ENCODE measurements around the gene FLT4. TPM values are rescaled to one million over a fixed set of nuclear protein-coding genes. Genes with fewer than 3 reads are reported as not detected.

FLT4 gene
- polyA plus RNA-seq, 3 donors = not detected

DNA sequence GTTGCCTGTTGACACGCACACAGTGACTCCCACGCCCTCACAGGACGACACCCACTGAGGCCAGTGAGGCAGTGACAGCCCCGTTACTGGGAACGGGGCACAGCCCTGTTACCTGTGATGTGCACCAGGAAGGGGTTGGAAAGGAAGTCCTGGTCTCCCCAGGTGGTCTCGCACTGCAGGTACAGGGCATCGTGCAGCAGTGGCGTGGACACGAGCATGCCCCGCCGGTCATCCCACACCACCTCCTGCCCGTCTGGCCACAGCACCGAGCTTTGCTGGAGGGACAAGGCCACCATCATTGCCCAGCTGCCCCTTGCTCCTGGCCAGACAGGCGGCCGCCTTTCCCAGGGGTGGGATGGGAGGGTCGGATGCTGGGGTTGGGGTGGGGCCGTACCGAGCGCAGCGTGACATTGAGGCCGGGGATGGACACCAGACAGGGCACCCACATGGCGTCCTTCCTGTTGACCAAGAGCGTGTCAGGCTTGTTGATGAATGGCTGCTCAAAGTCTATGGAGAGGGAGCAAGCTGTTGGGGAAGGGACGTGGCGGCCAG, 19.5 kb downstream of the FLT4 start:
- H3K79me2 ChIP-seq (ENCODE audit: insufficient read depth, low read length) = no peaks in the 10 kb centered on the region
- H3K27me3 Mint-ChIP-seq (ENCODE audit: low read depth in 3 of 3) = peaks cover 3 to 6% (median 4%) of the 10 kb centered on the region in 3 donors
- H3K9me3 ChIP-seq (replicated peaks in 1 of 2; ENCODE audit: control insufficient read depth in 1 of 2, insufficient read depth in 1 of 2, low read length in 2 of 2) = no peaks in the 10 kb centered on the region
- no peaks in the 10 kb centered on the region for H4K20me1 ChIP-seq (ENCODE audit: insufficient read depth, low read length)
- H3K4me3 ChIP-seq (replicated peaks in 1 of 3; ENCODE audit: low read depth in 2 of 3, low read length in 3 of 3) = no peak overlapping the region
- H3K4me3 Mint-ChIP-seq = no peak overlapping the region
- no peak for DNase-seq
- H3K4me1 Mint-ChIP-seq = no peaks in the 10 kb centered on the region
- 96% methylated on average over 22 of the region's 25 CpGs for WGBS (ENCODE audit: insufficient coverage)
- H3K4me2 ChIP-seq (replicated peaks; ENCODE audit: extremely low read depth, low read length, poor library complexity, severe bottlenecking) = no peak overlapping the region
- no peaks in the 10 kb centered on the region for H3K4me1 ChIP-seq (ENCODE audit: control insufficient read depth in 1 of 2, insufficient read depth in 2 of 2, low read length in 2 of 2)
- no peaks in the 10 kb centered on the region for H3K36me3 ChIP-seq (replicated peaks in 1 of 2; ENCODE audit: control insufficient read depth in 1 of 2, insufficient read depth in 2 of 2, low read length in 2 of 2)
- TF ChIP-seq, protein P1, sequence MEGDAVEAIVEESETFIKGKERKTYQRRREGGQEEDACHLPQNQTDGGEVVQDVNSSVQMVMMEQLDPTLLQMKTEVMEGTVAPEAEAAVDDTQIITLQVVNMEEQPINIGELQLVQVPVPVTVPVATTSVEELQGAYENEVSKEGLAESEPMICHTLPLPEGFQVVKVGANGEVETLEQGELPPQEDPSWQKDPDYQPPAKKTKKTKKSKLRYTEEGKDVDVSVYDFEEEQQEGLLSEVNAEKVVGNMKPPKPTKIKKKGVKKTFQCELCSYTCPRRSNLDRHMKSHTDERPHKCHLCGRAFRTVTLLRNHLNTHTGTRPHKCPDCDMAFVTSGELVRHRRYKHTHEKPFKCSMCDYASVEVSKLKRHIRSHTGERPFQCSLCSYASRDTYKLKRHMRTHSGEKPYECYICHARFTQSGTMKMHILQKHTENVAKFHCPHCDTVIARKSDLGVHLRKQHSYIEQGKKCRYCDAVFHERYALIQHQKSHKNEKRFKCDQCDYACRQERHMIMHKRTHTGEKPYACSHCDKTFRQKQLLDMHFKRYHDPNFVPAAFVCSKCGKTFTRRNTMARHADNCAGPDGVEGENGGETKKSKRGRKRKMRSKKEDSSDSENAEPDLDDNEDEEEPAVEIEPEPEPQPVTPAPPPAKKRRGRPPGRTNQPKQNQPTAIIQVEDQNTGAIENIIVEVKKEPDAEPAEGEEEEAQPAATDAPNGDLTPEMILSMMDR (IDR thresholded peaks at IDR 0.05) = no peak
- H3K27ac Mint-ChIP-seq = no peak overlapping the region
- no peaks in the 10 kb centered on the region for H3K27me3 ChIP-seq (ENCODE audit: control insufficient read depth in 2 of 2, insufficient read depth in 2 of 2, low read length in 2 of 2)
- no peak overlapping the region for H2AFZ ChIP-seq (ENCODE audit: insufficient read depth, low read depth, low read length, poor library complexity, severe bottlenecking)
- H3K9ac ChIP-seq (ENCODE audit: insufficient read depth, low read length, poor library complexity, severe bottlenecking) = no peak overlapping the region
- no peaks in the 10 kb centered on the region for H3K9me3 Mint-ChIP-seq
- H3K36me3 Mint-ChIP-seq = no peaks in the 10 kb centered on the region
- intact Hi-C loops (cut with micrococcal nuclease) = no loop called here
- H3K27ac ChIP-seq (ENCODE audit: low read depth in 1 of 2, low read length in 2 of 2) = no peak overlapping the region

DNA sequence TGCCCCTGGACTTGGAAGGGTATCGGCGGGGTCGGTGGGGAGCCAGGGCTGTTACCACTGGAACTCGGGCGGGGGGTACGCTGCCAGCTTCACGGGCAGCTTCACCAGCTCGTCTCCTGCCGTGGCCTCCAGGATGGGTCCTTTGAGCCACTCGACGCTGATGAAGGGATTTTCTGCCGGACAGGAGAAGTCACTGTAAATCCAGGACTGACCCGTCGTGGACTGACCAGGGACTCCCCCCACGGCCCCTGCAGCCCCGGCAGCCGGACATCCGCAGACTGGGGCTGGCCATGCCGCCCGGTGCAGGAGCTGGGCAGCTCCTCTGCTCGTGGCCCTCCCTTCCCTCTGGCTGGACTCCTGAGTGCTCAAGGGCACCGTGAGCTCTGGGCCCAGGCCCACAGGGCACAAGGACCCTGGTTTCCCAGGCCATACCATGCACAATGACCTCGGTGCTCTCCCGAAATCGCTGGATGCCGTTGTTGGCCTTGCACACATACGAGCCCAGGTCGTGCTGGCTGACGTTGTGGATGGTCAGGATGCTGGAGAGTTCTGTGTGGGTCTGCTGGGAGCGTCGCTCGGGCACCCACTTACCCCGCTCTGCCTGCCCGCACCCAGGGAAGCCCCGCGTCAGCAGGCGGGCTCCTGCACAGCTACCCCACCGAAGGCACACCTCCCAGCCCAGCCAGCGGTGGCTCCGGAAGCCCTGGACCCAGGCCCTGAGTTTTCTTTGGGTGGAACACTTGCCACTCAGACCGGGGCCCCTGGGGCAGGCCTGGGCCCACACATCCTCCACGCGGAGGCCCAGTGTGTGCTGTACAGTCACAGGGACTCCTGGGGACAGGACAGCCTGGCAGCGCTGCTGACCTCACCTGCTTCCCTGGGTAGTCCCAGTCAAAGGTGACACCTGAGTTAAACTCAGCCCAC, 20.3 kb downstream of the FLT4 start:
- H3K9me3 ChIP-seq (replicated peaks in 1 of 2; ENCODE audit: control insufficient read depth in 1 of 2, insufficient read depth in 1 of 2, low read length in 2 of 2) = no peaks in the 10 kb centered on the region
- no peak overlapping the region for H3K4me2 ChIP-seq (replicated peaks; ENCODE audit: extremely low read depth, low read length, poor library complexity, severe bottlenecking)
- no peaks in the 10 kb centered on the region for H3K36me3 ChIP-seq (replicated peaks in 1 of 2; ENCODE audit: control insufficient read depth in 1 of 2, insufficient read depth in 2 of 2, low read length in 2 of 2)
- Mint-ChIP-seq H3K27me3 (ENCODE audit: low read depth in 3 of 3) (peaks cover 0 to 5% (median 3%) of the 10 kb centered on the region in 3 donors), H3K4me1 (no peaks in the 10 kb centered on the region), H3K36me3 (no peaks in the 10 kb centered on the region), H3K4me3 (no peak overlapping the region), H3K9me3 (no peaks in the 10 kb centered on the region), H3K27ac (no peak overlapping the region)
- no peaks in the 10 kb centered on the region for H3K27me3 ChIP-seq (ENCODE audit: control insufficient read depth in 2 of 2, insufficient read depth in 2 of 2, low read length in 2 of 2)
- TF ChIP-seq, protein P1 (IDR thresholded peaks at IDR 0.05) = no peak
- no peak for DNase-seq
- no peaks in the 10 kb centered on the region for H3K4me1 ChIP-seq (ENCODE audit: control insufficient read depth in 1 of 2, insufficient read depth in 2 of 2, low read length in 2 of 2)
- 90% methylated on average over 36 of the region's 44 CpGs for WGBS (ENCODE audit: insufficient coverage)
- H3K9ac ChIP-seq (ENCODE audit: insufficient read depth, low read length, poor library complexity, severe bottlenecking) = no peak overlapping the region
- no peak overlapping the region for H2AFZ ChIP-seq (ENCODE audit: insufficient read depth, low read depth, low read length, poor library complexity, severe bottlenecking)
- H4K20me1 ChIP-seq (ENCODE audit: insufficient read depth, low read length) = no peaks in the 10 kb centered on the region
- H3K79me2 ChIP-seq (ENCODE audit: insufficient read depth, low read length) = no peaks in the 10 kb centered on the region
- intact Hi-C loops (cut with micrococcal nuclease) = no loop called here
- no peak overlapping the region for H3K4me3 ChIP-seq (replicated peaks in 1 of 3; ENCODE audit: low read depth in 2 of 3, low read length in 3 of 3)
- H3K27ac ChIP-seq (ENCODE audit: low read depth in 1 of 2, low read length in 2 of 2) = no peak overlapping the region

Measured in CD14-positive monocyte (primary cell).